Activated CD8-positive, alpha-beta memory T cell treated with anti-CD3 and anti-CD28 coated beads, Interleukin-2, amount 50 U/mL, for 1 hour (primary cell): ENCODE data around the gene MCCC2.
"Not testable (repeated sequence)": the region's sequence is repeated elsewhere in the genome, so short reads cannot be mapped to it uniquely, and the experiment has no call there.

Source experiments
- DNase-seq: peaks from one replicate; pipeline ENCODE4 v3.0.0-alpha.2; 2020; ENCODE audit errors: extremely low read depth

Gene MCCC2

GRCh38 chr5:71586941-71587765 is at the start of gene MCCC2:
Gene MCCC2 (plus strand): TSS chr5:71587340. CDS start chr5:71587426, 86 bp downstream.
- peak; percentile 90 for DNase-seq

GRCh38 chr5:71537687-71538086 is 49.5 kb upstream of the MCCC2 start:
- DNase-seq, result no peak

- DNase-seq, result not testable (repeated sequence)
Observed at GRCh38 chr5:71550885-71551284, 36.3 kb upstream of the MCCC2 start.

- DNase-seq, result not testable (repeated sequence)
Observed at GRCh38 chr5:71551582-71551981, 35.6 kb upstream of the MCCC2 start.

GRCh38 chr5:71552026-71552749 is 35.0 kb upstream of the MCCC2 start:
- DNase-seq, result not testable (repeated sequence)

- DNase-seq, result no peak
Observed at GRCh38 chr5:71563161-71563560, 24.0 kb upstream of the MCCC2 start.

GRCh38 chr5:71564895-71565294 is 22.2 kb upstream of the MCCC2 start:
- no peak for DNase-seq

- no peak for DNase-seq
Observed at GRCh38 chr5:71569748-71570509, 17.2 kb upstream of the MCCC2 start.

GRCh38 chr5:71571811-71572210 is 15.3 kb upstream of the MCCC2 start:
- not testable (repeated sequence) for DNase-seq

- DNase-seq, result no peak
Observed at GRCh38 chr5:71573591-71573990, 13.5 kb upstream of the MCCC2 start.

- not testable (repeated sequence) for DNase-seq
Observed at GRCh38 chr5:71575588-71575987, 11.6 kb upstream of the MCCC2 start.

GRCh38 chr5:71576241-71576640 is 10.9 kb upstream of the MCCC2 start:
- DNase-seq, result no peak

- DNase-seq, result not testable (repeated sequence)
Observed at GRCh38 chr5:71577839-71578238, 9.3 kb upstream of the MCCC2 start.

- no peak for DNase-seq
Observed at GRCh38 chr5:71582945-71583584, 4.1 kb upstream of the MCCC2 start.

GRCh38 chr5:71586052-71586940 is 844 bp upstream of the MCCC2 start:
- DNase-seq, result no peak

- DNase-seq, result no peak
Observed at GRCh38 chr5:71587766-71588532, 809 bp downstream of the MCCC2 start.

GRCh38 chr5:71588533-71588885 is 1.4 kb downstream of the MCCC2 start:
- no peak for DNase-seq

GRCh38 chr5:71589903-71590302 is 2.8 kb downstream of the MCCC2 start:
- no peak for DNase-seq

- DNase-seq, result no peak
Observed at GRCh38 chr5:71591100-71591499, 4.0 kb downstream of the MCCC2 start.

GRCh38 chr5:71596169-71596568 is 9.0 kb downstream of the MCCC2 start:
- no peak for DNase-seq
